C4-2B (cell line): ENCODE data around the gene RRAGC.

Experiments used
- CTCF ChIP-seq: fragments of 450-650 bp; conservative IDR thresholded peaks from 2 replicates; pipeline ENCODE4 v1.5.1; 2017; ENCODE audit warnings: mild to moderate bottlenecking
- ZFX ChIP-seq: fragments of 450-650 bp; IDR thresholded peaks from 2 replicates; pipeline ENCODE4 v1.6.1; 2017

DNA sequence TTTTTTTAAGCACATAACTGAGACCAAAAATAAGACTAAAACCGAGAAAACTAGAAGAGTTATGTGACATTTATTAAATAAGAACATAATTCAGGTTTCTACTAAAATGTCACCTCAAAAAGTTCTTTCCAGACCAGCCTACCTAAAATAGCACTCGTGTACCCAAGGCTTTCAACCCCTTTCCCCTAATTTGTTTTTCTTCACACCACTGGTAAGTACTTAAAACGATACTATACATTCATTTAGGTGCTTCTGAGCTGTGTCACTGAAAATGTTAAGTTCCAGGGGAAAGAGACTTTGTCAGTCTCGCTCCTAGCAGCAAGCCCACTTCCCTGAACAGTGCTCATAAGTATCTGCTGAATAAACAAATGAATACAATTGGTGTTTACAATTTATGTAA lies 6.8 kb downstream of the RRAGC start:
- no peak for TF ChIP-seq CTCF
- TF ChIP-seq ZFX = no peak
